ENCODE data around the gene SCFD1.

Gene SCFD1

DNA sequence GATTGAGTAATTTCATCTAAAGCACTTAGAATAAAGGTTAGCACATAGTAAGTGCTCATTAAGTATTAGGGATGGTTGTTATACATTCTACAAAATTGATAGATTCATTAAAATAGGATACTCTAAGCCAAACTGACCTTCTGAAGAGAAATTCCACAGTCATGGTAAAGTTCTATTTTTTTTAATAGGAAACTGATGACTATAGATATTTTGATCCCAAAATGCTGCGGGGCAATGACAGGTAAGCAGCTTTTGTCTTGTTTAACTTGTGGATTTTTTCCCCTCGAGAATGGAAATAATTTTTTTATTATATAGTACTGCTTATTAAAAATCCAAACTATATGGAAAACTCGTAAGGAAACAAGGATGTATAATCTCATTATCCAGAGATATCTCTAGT lies 97.0 kb downstream of the SCFD1 start:
- TF ChIP-seq, protein P1, sequence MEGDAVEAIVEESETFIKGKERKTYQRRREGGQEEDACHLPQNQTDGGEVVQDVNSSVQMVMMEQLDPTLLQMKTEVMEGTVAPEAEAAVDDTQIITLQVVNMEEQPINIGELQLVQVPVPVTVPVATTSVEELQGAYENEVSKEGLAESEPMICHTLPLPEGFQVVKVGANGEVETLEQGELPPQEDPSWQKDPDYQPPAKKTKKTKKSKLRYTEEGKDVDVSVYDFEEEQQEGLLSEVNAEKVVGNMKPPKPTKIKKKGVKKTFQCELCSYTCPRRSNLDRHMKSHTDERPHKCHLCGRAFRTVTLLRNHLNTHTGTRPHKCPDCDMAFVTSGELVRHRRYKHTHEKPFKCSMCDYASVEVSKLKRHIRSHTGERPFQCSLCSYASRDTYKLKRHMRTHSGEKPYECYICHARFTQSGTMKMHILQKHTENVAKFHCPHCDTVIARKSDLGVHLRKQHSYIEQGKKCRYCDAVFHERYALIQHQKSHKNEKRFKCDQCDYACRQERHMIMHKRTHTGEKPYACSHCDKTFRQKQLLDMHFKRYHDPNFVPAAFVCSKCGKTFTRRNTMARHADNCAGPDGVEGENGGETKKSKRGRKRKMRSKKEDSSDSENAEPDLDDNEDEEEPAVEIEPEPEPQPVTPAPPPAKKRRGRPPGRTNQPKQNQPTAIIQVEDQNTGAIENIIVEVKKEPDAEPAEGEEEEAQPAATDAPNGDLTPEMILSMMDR (IDR thresholded peaks at IDR 0.05; ENCODE audit: insufficient read depth, low read length, poor library complexity, severe bottlenecking) = no peak
- TF ChIP-seq EZH2phosphoT487 (conservative IDR thresholded peaks at IDR 0.05; ENCODE audit: low read length) = no peak
- H3K27ac ChIP-seq (ENCODE audit: low read depth, low read length) = no peak overlapping the region
- no peak overlapping the region for H3K9ac ChIP-seq (ENCODE audit: low read length)

DNA sequence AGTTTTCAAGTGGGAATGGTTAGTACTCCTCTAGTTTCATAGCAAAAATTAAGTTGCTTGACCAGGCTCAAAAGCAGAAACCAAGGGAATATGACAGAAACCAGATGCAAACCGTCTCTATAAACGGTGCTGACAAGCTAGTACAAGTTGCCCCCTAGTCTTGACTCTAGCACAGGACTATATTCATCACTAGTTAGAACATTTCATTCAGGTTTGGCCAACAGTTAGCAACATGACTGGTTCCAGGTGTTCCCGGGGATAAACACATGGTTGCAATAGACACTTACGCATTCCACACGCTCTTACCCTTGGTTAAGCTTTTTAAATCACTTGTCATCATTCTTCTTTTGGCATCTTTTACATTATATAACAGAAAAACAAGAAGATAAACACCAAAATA lies 103.6 kb downstream of the SCFD1 start:
- TF ChIP-seq EZH2phosphoT487 (conservative IDR thresholded peaks at IDR 0.05; ENCODE audit: low read length) = no peak
- H3K4me2 ChIP-seq (ENCODE audit: low read depth, low read length, poor library complexity, severe bottlenecking) = no peak overlapping the region
- no peaks in the 10 kb centered on the region for H3K27me3 ChIP-seq (ENCODE audit: low read length)
- H3K4me3 ChIP-seq (ENCODE audit: insufficient read depth, low read length, poor library complexity, severe bottlenecking) = no peak overlapping the region
- no peaks in the 10 kb centered on the region for H3K9me2 ChIP-seq (replicated peaks; ENCODE audit: insufficient read depth, low read length)
- no peak overlapping the region for H3K27ac ChIP-seq (ENCODE audit: low read depth, low read length)
- H3K9ac ChIP-seq (ENCODE audit: low read length) = no peak overlapping the region
- H3K36me3 ChIP-seq (ENCODE audit: low read length) = peaks cover 16% of the 10 kb centered on the region; the same call in 1 of the 2 replicates
- no peaks in the 10 kb centered on the region for H3K9me3 ChIP-seq (ENCODE audit: insufficient read depth, low read length)
- no peaks in the 10 kb centered on the region for H3K79me2 ChIP-seq (ENCODE audit: insufficient read depth, low read length)
- no peak overlapping the region for H2AFZ ChIP-seq (ENCODE audit: low read depth, low read length, severe bottlenecking)
- no peaks in the 10 kb centered on the region for H3F3A ChIP-seq (ENCODE audit: insufficient read depth)
- H4K20me1 ChIP-seq (ENCODE audit: low read depth, low read length) = no peaks in the 10 kb centered on the region

More for the DNA sequence above, 97.0 kb downstream of the SCFD1 start:
- Histone ChIP-seq H3K79me2 (ENCODE audit: insufficient read depth, low read length) (no peaks in the 10 kb centered on the region), H4K20me1 (ENCODE audit: low read depth, low read length) (no peaks in the 10 kb centered on the region), H3F3A (ENCODE audit: insufficient read depth) (no peaks in the 10 kb centered on the region), H3K4me2 (ENCODE audit: low read depth, low read length, poor library complexity, severe bottlenecking) (no peak overlapping the region), H3K9me3 (ENCODE audit: insufficient read depth, low read length) (no peaks in the 10 kb centered on the region), H3K9me2 (replicated peaks; ENCODE audit: insufficient read depth, low read length) (no peaks in the 10 kb centered on the region), H3K36me3 (ENCODE audit: low read length) (peaks cover 13% of the 10 kb centered on the region), H3K27me3 (ENCODE audit: low read length) (no peaks in the 10 kb centered on the region), H3K4me3 (ENCODE audit: insufficient read depth, low read length, poor library complexity, severe bottlenecking) (no peak overlapping the region), H2AFZ (ENCODE audit: low read depth, low read length, severe bottlenecking) (no peak overlapping the region)

DNA sequence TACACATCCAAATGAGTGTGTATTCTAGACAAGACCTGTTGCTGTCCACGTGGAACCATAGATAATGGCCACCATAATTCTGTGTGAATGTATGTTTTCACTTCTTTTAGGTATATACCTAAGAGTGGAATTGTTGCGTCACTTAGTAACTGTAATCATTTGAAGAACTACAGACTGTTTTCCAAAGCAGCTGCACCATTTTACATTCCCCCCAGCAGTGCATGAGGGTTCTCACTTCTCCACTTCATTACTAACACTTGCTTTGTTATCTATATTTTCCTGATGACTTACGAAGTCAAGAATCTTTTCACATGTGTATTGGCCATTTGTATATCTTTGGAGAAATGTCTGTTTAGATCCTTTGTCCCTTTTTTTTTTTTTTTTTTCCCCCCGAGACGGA lies 106.4 kb downstream of the SCFD1 start:
- no peaks in the 10 kb centered on the region for H3K79me2 ChIP-seq (ENCODE audit: insufficient read depth, low read length)
- H2AFZ ChIP-seq (ENCODE audit: low read depth, low read length, severe bottlenecking) = no peak overlapping the region
- H3K4me2 ChIP-seq (ENCODE audit: low read depth, low read length, poor library complexity, severe bottlenecking) = no peak overlapping the region
- H3K9me3 ChIP-seq (ENCODE audit: insufficient read depth, low read length) = no peaks in the 10 kb centered on the region
- H3K27ac ChIP-seq (ENCODE audit: low read depth, low read length) = no peak overlapping the region
- no peaks in the 10 kb centered on the region for H3K27me3 ChIP-seq (ENCODE audit: low read length)
- H3F3A ChIP-seq (ENCODE audit: insufficient read depth) = no peaks in the 10 kb centered on the region
- no peak overlapping the region for H3K4me3 ChIP-seq (ENCODE audit: insufficient read depth, low read length, poor library complexity, severe bottlenecking)
- TF ChIP-seq, protein P1 (IDR thresholded peaks at IDR 0.05; ENCODE audit: insufficient read depth, low read length, poor library complexity, severe bottlenecking) = no peak
- no peak for TF ChIP-seq EZH2phosphoT487 (conservative IDR thresholded peaks at IDR 0.05; ENCODE audit: low read length)
- peaks cover 10% of the 10 kb centered on the region; the same call in 1 of the 2 replicates for H3K36me3 ChIP-seq (ENCODE audit: low read length)
- no peak overlapping the region for H3K9ac ChIP-seq (ENCODE audit: low read length)
- no peaks in the 10 kb centered on the region for H3K9me2 ChIP-seq (replicated peaks; ENCODE audit: insufficient read depth, low read length)
- no peaks in the 10 kb centered on the region for H4K20me1 ChIP-seq (ENCODE audit: low read depth, low read length)

DNA sequence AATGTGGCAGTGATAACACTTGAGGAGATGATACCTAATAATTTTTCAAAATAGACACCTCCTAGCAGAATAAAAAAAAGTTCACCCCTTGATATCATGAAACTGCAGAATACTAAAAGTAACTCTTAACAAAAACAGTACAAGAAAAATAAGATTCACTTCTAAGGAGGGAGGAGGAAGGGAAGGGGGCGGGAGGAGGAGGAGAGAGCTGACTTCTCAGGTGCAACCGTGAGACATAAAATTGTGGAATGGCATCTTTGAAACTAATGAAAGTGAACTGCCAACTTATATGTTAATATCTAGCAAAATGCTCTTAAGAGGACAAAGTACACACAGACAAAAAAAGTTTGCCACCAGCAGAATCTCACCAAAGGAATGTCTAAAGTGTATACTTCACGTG lies 115.8 kb downstream of the SCFD1 start:
- Histone ChIP-seq H3K27me3 (ENCODE audit: low read length) (no peaks in the 10 kb centered on the region), H3K4me3 (ENCODE audit: insufficient read depth, low read length, poor library complexity, severe bottlenecking) (no peak overlapping the region), H4K20me1 (ENCODE audit: low read depth, low read length) (no peaks in the 10 kb centered on the region), H2AFZ (ENCODE audit: low read depth, low read length, severe bottlenecking) (no peak overlapping the region), H3K9ac (ENCODE audit: low read length) (no peak overlapping the region), H3K27ac (ENCODE audit: low read depth, low read length) (no peak overlapping the region), H3K9me3 (ENCODE audit: insufficient read depth, low read length) (no peaks in the 10 kb centered on the region), H3K36me3 (ENCODE audit: low read length) (peaks cover 17% of the 10 kb centered on the region; the same call in 1 of the 2 replicates), H3K9me2 (replicated peaks; ENCODE audit: insufficient read depth, low read length) (no peaks in the 10 kb centered on the region), H3K4me2 (ENCODE audit: low read depth, low read length, poor library complexity, severe bottlenecking) (no peak overlapping the region), H3F3A (ENCODE audit: insufficient read depth) (no peaks in the 10 kb centered on the region), H3K79me2 (ENCODE audit: insufficient read depth, low read length) (no peaks in the 10 kb centered on the region)
- no peak for TF ChIP-seq EZH2phosphoT487 (conservative IDR thresholded peaks at IDR 0.05; ENCODE audit: low read length)
- TF ChIP-seq, protein P1 (IDR thresholded peaks at IDR 0.05; ENCODE audit: insufficient read depth, low read length, poor library complexity, severe bottlenecking) = no peak
